ENCODE results near the gene NFKB1.

- TF ChIP-seq CTCF (optimal IDR thresholded peaks at IDR 0.05 in 1 of 3, IDR thresholded peaks at IDR 0.05 in 1 of 3, conservative IDR thresholded peaks at IDR 0.05 in 1 of 3; ENCODE audit: extremely low read depth in 1 of 3, insufficient read depth in 2 of 3, low read length in 3 of 3) (no peak), EZH2 (IDR thresholded peaks at IDR 0.05; ENCODE audit: low read length) (no peak)
Observed at GRCh38 chr4:102492531-102493241, 8.5 kb upstream of the NFKB1 start.

Data from keratinocyte (primary cell).